ENCODE data around the gene SLC22A6. TPM values are rescaled to one million over a fixed set of nuclear protein-coding genes. Genes with fewer than 3 reads are reported as not detected.

Gene SLC22A6
- total and polyA plus RNA-seq, 10 donors: not detected

- H3K36me3 ChIP-seq: no peaks in the 10 kb centered on the region
- no peaks in the 10 kb centered on the region for H3K4me1 ChIP-seq
- whole genome bisulfite sequencing, 5 donors: 37 to 53% (median 47%) methylated on average over 6 to 7 of the region's 7 CpGs
- H3K9me3 ChIP-seq: no peaks in the 10 kb centered on the region
- TF ChIP-seq CTCF (IDR thresholded peaks at IDR 0.05 in 8 of 11, conservative IDR thresholded peaks at IDR 0.05 in 3 of 11): no peak
- no peak for TF ChIP-seq POLR2AphosphoS5 (IDR thresholded peaks at IDR 0.05)
- no peak for TF ChIP-seq POLR2A (IDR thresholded peaks at IDR 0.05)
- DNase-seq: no peak
- intact Hi-C loops (cut with DNase I; ENCODE audit: low total_unique reads): no loop called here
- H3K4me3 ChIP-seq: no peak overlapping the region
- no peak overlapping the region for H3K27ac ChIP-seq
- peaks cover 0 to 51% (median 0%) of the 10 kb centered on the region in 7 donors for H3K27me3 ChIP-seq (replicated peaks in 1 of 7)
Observed at GRCh38 chr11:62999649-63000048, 14.9 kb upstream of the SLC22A6 start.

DNA sequence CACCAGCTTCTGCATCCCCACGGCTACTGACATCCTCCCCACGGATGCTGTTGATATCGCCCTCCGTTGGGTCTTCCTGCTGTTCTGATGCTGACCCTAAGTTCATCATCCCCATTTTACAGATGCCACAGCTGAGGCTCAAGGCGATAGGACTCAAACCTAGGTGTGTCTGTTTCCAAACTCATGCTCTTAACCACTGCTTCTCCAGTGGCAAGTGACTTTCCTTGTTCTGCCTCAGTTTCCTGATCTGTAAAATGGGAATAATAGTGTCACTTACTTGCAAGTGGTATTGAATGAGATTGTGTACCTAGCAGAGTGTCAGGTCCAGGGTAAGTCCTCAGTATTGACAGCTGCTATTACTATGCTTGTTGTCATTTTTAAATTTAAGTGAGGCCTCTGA, 14.4 kb upstream of the SLC22A6 start:
- Histone ChIP-seq H3K4me3 (no peak overlapping the region), H3K36me3 (no peaks in the 10 kb centered on the region), H3K27ac (no peak overlapping the region), H3K4me1 (no peaks in the 10 kb centered on the region), H3K9me3 (no peaks in the 10 kb centered on the region), H3K27me3 (replicated peaks in 1 of 7) (peaks cover 0 to 56% (median 0%) of the 10 kb centered on the region in 7 donors)
- TF ChIP-seq POLR2AphosphoS5 (IDR thresholded peaks at IDR 0.05) (no peak), CTCF (IDR thresholded peaks at IDR 0.05 in 8 of 11, conservative IDR thresholded peaks at IDR 0.05 in 3 of 11) (no peak), POLR2A (IDR thresholded peaks at IDR 0.05) (no peak)
- 75 to 96% (median 92%) methylated on average over 3 to 5 of the region's 5 CpGs for WGBS, 5 donors
- intact Hi-C loops (cut with DNase I; ENCODE audit: low total_unique reads): no loop called here
- DNase-seq: no peak

DNA sequence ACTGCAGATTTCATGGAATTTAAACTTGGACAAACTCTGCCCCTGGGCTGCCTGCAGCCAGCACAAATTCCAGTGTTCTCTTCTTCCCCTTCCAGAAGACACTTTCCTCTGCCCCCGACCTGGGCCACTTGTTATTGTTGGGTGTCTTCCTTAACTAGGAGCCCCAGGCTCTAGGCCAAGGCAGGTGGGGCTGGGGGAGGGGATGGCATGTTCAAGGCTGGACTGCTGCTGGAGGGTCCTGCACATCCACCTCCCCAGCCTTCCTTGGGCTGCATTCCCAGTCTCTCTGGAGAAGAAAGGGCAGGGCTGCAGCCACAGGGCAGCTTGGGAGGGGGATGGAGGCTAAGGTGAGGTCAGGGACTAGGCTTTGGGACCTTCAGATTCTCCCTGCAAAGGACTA, 11.5 kb upstream of the SLC22A6 start:
- WGBS, 5 donors: 47 to 89% (median 53%) methylated on average over 1 of the region's 1 CpG
- intact Hi-C loops (cut with DNase I; ENCODE audit: low total_unique reads): no loop called here
- TF ChIP-seq POLR2A (IDR thresholded peaks at IDR 0.05) (no peak), CTCF (IDR thresholded peaks at IDR 0.05 in 8 of 11, conservative IDR thresholded peaks at IDR 0.05 in 3 of 11) (no peak), POLR2AphosphoS5 (IDR thresholded peaks at IDR 0.05) (no peak)
- Histone ChIP-seq H3K27ac (no peak overlapping the region), H3K4me1 (no peaks in the 10 kb centered on the region), H3K36me3 (no peaks in the 10 kb centered on the region), H3K9me3 (no peaks in the 10 kb centered on the region), H3K4me3 (no peak overlapping the region), H3K27me3 (replicated peaks in 1 of 7) (peaks cover 0 to 57% (median 0%) of the 10 kb centered on the region in 7 donors)
- no peak for DNase-seq

GRCh38 chr11:62994775-62995174, 10.0 kb upstream of the SLC22A6 start:
- Histone ChIP-seq H3K27ac (no peak overlapping the region), H3K4me3 (no peak overlapping the region), H3K36me3 (no peaks in the 10 kb centered on the region), H3K9me3 (no peaks in the 10 kb centered on the region), H3K4me1 (no peaks in the 10 kb centered on the region), H3K27me3 (replicated peaks in 1 of 7) (peaks cover 0 to 49% (median 0%) of the 10 kb centered on the region in 7 donors)
- TF ChIP-seq POLR2A (IDR thresholded peaks at IDR 0.05) (no peak), POLR2AphosphoS5 (IDR thresholded peaks at IDR 0.05) (no peak), CTCF (IDR thresholded peaks at IDR 0.05 in 8 of 11, conservative IDR thresholded peaks at IDR 0.05 in 3 of 11) (no peak)
- WGBS, 5 donors: 62 to 83% (median 63%) methylated on average over 3 to 4 of the region's 4 CpGs
- DNase-seq: no peak
- intact Hi-C loops (cut with DNase I; ENCODE audit: low total_unique reads): no loop called here

Measured in spleen (tissue), 11 donors.